HG03095 (cell line): ENCODE data around the gene PTPN20.

ENCODE experiments used
- ATAC-seq: cut with Tn5 transposase; IDR thresholded peaks from one replicate; pipeline ENCODE4 v1.9.1; 2021; ENCODE audit warnings: moderate library complexity; ENCODE audit not compliant: unreplicated experiment

The PTPN20 gene

DNA sequence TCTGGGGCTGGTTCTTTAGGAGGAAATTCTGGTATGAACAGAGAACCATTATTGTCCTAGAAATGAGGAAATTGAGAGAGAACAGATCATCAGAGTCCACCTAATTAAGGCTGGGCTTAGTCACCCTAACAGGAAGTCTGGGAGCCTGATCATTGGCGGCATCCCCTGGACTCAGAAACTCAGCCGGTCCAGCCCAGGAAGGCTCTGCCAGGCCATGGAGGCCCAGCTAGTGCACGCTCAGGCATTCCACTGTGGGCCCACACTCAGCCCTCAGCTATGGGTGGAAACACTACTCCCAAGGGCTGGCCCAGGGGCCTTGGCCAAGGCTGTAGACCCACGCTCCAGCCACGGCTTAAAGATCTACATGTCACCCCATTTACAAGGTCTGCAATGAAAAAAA is 109.2 kb downstream of the PTPN20 start:
- no peak for ATAC-seq

DNA sequence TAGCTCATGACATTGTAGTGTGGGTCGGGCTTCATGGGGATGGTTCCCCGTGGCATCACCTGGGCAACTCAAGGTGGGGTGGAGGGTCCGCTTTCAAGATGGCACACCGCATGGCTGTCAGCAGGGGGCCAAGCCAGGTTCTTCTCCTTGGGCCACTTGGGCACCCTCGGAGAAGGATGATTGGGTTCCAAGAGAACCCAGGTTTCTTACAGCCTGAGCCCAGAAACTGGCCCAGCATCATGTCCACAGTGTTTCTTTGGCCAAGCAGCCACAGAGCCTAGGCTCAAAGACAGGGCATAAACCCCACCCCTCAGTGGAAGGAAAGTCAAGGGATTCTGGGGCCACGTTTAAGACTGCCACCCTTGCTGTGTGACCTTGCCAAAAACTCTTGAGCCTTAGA is 110.6 kb downstream of the PTPN20 start:
- no peak for ATAC-seq

DNA sequence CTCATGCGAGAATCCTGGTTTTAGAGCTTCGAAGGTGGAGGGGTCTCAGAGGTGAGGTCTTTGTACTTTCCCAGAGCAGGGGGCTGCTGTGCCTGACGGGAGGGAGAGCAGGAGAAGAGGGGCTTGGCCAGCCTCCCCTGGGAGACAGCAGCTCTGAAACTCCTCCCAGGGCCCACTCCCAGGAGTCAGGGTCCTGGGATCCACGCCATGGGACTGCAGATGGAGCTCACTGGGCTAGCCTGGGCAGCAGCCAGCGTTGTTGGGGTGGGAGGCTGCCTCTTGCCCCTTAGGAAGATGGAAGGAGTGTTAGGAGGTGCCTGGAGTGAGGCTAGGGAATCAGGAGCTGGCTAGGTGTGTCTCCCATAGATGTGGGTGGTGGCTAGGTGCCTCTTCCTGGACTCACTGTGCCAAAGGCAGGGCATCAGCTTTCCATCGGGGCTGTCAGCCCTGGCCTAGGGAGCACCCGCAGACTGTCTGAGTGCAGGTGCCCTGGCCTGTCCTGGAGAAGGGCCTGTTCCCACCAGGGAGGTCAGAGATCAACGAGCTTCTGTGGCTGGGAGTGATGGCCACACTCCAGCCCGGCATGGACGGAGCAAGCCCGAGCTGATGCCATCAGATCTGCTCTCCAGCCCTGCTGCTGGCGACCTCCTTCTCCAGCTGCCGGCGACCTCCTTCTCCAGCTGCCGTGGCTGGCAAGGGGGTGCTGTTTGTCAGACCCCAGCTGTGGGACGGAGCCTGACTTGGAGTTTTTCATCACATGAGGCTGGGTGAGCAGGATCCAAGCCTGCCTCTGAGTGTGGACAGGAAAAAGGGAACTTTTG is 111.3 kb downstream of the PTPN20 start:
- no peak for ATAC-seq

DNA sequence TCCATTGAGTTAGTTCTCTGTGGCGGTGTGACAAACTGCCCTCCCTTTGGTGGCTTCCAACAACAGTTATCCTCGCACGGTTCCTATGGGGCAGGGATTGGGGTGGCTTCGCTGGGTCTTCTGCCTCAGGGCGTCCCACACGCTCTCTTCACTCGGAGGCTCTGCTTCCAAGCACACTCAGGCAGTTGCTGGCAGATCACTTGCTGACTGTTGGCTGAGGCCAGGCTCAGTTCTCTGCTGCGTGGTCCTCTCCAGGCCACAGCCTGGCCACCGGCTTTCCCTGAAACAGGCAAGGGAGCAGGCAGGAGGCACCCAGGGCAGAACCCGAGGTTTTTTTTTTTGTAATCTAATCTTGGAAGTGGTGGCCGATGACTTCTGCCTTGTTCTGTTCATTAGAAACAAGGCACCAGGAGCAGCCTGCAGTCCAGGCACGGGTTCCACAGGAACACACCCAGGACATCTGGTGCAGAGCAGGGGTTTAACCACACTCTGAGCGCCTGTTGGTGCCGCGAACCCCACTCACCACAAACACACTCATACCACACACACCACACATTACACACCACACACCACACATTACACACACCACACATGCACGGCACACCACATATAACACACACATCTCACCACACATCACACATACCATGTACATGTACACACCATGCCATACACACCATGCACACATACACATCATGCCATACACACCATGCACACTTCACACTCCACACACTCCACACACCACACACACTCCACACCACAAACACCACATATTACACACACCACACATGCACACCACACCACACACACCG is 112.2 kb downstream of the PTPN20 start:
- ATAC-seq: no peak

DNA sequence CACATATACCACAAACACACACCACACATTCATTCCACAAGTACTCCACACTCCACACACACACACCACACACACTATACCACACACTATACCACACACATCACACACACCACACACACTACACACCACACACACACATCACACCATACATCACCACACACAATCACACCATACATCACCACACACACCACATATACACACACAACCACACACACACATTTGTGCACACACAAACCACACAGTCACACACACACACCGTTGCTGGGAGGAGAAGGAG is 112.8 kb downstream of the PTPN20 start:
- ATAC-seq: no peak

DNA sequence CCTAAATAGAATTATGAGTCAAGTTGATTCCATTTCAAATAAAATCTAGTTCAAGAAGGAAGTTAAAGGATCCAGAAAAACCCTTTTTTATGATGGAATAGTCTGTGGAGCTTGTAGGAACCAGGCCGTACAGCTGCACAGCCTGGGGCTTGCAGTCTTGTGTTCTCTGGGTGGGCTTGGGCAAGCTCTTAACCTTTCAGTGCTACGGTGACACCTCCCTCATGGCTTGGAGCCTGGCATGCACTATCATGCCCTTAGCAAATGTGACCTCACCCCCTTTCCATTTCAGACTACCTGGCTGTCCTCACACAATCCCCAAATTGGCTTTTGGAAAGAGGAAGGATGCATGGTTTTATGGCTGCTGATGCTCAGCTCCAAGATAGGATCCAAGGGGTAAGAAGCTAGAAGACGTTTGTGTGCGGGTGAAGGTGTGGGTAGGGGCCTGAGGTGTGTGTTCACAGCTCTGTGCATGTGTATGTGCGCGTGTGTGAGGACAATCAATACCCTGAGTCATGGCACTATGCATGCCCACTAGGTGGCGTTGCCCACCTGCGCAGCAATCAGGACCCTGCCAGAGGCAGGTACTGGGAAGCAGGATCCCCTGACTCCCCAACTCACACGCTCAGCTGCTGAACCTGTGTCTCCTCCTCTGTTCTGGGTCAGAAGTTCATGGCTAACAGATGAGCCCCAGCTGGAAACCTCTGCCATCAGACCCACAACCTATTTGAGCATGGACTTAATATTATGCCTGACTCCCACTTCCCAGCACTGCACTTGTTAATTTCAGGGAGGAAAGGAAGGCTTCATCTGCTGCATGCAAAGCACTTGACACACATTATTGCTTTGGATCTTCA is 113.4 kb downstream of the PTPN20 start:
- no peak for ATAC-seq

DNA sequence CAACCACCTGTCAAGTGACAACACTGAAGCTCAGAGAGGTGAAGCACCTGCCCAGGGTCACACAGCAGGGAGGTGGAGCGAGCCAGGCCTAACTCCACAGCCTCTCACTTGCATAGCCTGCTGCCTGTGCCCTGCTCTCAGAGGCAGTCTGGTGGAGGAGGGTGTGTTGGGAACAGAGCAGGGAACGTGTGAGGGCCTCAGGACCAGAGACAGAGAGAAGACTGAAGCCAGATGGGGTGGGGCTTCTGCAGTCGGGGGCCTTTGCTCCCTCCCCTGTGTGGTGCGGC is 114.0 kb downstream of the PTPN20 start:
- no peak for ATAC-seq

DNA sequence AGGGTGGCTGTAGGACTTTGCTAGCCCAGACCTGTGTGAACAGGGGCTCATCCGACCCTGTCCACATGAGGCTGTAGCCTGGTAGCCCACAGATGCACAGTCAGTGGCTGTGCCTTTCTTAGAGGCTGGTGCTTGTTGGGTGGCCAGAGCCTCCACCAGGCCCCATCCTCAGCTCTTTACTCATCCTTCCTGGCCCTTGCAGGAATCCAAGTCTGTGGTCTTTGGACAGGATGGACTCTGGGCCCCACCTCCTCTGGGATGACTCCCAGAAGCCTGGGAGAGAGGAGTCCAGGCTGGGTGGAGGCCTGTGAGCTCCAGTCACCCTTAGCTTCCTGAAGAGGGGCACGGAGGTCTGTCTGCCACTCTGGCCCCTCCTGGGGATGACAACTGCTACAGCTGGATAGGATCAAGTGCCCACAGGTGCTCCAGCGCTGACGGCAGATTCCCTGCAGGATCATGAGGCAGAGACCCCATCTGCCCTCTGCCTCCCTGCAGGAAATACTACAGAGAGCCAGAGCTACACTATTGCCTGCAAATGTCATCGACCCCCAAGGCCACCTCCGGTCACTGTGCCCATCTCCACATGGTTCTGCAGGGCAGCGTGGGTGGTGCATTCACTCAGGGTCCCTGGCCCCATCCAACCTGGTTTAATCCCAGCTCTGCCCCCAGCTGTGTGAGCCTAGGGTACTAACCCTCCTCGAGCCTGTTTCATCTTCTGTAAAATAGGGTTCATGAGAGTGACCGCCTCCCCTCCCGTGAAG is 114.5 kb downstream of the PTPN20 start:
- ATAC-seq: no peak

DNA sequence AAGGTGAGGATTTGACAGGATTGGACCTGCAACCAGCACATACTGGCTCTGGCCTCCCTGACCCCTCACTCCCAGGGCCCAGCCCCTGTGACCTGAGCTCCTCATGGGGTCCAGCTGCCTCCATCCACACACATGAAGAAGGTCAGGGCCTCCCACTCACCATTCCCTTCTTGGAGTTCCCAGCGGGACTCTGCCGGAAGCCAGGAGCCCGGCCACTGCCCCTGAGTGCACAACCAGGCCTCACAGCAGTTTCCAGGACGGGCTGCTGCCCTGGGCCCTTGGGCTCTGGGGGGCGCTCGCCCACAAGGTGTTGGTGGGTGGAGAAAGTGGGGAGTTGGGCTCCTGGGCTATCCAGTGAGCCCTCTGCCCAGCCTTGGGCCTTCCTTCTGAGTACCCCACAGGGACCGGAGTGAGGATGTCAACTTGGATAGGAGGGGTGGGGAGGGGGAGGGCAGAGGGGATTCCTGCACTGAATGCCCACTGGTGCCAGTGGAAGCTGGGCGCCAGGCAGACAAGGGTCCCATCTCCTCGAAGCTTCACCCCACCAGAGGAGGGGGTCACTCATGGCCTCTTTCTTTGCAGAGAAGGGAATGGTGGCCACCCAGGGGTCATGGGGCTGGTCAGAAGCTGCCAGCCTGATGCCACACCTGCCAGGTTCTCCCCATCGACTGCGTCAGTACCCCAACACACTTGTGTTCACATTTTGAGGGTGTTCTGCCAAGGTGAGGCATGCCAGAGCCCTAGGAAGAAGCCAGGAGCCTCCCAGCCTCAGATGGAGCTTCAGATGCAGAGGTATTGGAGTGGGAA is 115.3 kb downstream of the PTPN20 start:
- no peak for ATAC-seq

DNA sequence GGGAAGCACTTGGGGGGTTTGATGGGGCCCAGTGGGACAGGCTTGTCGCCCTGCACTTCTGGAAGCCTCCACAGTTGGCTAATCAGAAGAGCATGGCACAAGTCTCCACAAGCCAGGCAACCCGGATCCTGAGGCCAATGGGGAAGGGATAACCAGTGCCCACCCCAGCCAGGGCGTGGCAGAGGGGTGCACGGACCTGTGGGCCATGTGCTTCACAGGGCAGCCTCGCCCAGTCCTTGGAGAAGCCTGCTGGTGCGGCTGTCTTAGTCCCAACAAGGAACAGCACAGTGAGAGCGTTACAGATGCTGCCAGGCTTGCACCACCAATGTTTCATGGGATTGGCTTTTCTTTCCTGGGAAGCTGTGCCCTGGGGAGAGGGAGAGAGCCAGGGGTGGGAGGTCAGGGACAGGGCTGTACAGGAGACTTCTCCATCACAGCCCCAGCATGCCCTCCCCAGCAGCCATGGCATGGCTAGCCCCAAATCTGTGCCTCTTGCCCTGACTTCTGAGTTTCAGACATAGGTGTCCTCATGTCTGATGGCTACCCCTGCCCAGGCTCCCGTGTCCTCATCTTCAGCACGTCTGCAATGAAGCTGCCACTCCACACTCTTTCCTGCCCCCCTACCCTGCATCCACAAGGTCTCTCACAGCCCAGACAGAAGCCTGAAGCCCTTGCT is 116.0 kb downstream of the PTPN20 start:
- ATAC-seq: no peak

DNA sequence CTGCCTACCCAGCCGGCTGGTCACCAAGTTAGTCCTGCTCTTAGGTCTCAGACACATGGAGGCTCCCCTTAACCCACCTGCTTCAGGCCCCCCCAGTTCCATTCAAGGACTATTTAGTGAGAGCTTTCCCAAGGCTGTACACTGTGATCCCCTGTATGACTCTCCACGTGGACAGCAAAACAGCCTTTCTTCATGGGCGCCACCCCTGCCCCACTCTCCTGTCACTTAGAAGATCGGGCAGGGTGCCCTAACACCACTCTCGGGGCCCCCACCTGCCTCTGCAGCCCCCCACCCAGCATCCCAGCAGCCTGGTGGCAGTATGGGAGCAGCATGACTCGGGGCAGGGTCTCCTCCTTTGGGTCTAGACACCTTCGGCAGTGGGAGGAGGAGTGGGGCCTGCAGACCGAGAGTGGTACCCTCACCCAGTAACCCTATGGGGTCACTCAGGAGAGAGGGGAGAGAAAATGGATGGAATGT is 116.6 kb downstream of the PTPN20 start:
- ATAC-seq: no peak

DNA sequence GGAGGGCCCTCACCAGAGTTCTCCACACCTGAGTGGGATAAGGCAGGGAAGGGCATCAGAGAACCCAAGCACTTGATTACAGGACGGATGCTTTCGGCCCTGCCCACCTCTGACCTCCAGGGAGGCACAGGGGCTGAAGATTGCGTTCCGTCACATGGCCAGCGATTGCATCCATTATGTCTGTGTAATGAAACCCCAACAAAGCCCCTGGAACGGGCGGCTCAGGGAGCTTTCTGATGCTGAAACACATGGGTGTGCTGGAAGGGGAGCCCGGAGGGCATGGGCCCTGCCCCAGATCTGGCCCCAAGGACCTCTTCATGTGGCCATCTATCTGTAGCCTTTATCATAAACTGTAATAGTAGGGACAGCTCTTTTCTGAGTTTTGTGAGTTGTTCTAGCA is 117.2 kb downstream of the PTPN20 start:
- ATAC-seq: no peak

DNA sequence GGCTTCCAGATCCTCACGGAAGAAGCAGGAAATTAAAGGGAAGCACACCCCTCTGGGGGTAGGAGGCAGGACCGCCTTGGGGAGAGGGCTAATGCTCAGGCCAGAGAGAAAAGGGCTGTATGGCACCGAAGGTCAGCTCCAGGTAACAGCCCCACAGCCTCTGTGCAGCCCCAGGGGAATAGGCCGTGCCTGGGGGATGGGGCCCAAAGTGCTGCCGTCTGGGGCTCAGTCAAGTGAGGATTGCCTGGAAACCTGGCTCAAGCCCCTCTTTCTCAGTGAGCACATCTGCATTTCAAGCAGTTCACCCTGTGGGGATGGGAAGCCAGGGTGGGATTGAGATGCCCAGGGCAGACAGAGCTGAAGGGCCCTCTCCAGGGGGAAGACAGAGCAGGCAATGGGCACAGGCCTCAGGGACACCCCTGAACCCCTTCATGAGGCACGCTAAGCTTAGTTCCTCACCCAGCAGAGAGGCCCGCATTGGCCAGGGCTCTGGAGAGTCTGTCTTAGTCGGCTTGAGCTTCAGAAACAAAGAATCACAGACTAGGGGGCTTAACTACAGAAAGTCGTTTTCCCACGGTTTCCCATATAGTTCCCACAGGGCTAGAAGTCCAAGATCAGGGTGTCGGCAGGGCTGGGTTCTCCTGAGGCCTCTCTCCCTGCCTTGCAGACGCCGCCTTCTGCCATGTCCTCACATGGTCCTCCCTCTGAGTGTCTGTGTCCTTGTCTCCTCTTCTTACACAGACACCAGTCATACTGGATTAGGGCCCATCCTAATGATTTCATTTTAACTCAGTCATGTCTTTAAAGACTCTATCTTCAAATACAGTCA is 118.2 kb downstream of the PTPN20 start:
- ATAC-seq: no peak

DNA sequence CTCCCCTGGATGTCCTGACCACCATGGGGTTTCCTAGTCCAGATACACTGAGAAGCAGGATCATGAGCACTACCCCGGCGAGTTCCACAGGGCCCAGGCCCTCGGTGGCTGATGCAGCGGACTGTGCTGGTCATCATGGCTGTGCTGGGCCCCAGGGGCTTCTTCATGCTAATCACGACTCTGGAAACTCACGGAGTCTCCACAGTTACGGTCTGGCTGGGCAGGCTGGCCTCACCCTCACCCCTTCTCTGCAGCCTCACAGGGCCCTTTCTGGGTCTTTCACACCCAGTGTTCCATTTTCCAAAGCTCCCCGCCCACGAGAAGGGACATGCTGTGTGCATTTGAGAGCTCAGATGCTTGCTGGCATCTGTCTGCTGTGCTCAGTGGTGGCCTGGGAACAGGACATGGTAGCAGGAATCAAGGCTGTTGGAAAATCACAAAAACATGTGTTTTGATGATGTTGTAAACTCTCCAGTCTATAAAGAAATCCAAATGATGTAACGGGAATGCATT is 119.0 kb downstream of the PTPN20 start:
- no peak for ATAC-seq

DNA sequence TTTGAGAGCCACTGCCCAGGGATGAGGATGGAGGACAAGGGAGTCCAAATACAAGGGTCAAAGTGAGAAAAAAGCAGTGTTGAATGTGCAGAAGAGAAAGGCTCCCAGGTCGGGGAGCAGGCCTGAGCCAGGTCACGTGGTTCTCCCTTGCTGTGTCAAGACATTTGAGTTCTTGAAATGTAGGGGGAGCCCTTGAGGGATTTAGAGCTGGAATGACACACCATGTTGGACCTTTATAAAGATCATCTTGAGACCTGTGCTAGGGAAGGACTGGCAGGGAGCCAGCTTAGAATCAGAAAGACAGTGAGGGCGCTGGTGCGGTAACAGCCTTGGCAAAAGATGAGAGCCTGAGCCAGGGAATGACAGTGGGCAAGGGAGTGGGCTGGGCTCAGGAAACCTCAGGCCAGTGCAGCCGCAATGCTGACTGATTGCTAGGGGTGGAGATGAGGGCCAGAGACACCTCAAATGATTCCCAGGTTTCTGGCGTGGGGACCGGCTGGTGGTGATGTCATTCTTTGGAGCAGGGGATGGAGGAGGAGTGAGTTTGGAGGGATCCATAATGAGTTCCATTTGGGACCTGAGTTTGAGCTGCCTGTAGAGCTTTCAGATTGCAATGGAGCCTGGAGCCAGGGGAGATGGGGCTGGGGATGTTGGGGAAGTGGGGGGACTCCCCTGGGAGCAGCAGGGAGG is 120.1 kb downstream of the PTPN20 start:
- no peak for ATAC-seq

DNA sequence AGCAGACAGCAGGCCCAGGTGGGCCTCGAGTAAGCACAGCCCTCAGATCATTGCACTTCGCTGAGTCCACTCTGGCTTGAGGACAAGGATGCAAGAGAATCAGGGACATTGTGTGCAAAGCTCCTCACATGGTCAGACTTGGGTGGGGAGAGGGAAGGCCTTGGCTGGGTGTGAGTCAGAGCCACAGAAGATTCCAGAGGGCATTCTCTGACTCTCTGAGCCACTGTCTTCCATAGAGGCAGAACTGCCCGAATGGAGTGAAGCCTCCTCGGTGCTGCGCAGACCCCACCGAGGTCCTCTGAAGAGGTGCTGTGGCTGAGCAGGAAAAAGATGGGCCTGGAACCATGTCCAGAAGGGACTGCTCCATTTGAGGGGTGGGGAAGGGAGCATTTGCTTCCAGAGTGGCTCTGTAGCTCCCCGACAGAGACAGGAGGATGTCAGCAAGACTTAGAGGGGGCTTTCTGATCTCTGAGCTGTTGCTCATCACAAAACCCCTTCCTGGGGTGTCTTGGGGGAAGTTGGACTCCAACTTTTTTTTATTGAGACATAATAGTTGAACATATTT is 120.8 kb downstream of the PTPN20 start:
- no peak for ATAC-seq

DNA sequence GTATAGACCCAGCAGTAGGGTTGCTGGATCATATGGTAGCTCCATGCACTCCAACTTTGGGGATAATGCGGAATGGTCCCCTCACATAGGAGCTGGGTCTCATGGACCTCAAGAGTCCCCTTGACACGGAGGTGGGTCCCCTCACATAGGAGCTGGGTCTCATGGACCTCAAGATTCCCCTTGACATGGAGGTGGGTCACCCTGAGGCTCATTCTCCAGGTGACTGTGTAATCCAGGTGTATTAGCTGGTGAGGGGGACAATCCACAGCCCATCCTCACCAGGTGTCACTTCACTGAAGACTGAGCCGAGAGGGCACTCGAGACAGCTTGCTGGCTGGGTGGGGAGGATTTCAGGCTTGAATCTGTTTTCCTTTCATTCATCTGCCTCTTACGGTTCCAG is 121.9 kb downstream of the PTPN20 start:
- ATAC-seq: no peak
